GM11168 (cell line): ENCODE measurements around the gene APBB3.
"Not testable (repeated sequence)": the region's sequence is repeated elsewhere in the genome, so short reads cannot be mapped to it uniquely, and the experiment has no call there.

Source experiments
- in situ Hi-C: fragments of 300-500 bp; cut with MboI; formaldehyde crosslinking; loops from one replicate; pipeline ENCODE4 v1.12.0; 2022; ENCODE audit warnings: low sequenced_read_pairs; ENCODE audit not compliant: unreplicated experiment

The APBB3 gene

GRCh38 chr5:140579188-140579747 is 14.9 kb upstream of the APBB3 start:
- in situ Hi-C loops = not testable (repeated sequence)

- in situ Hi-C loops = no loop called here
These were observed 12.4 kb upstream of the APBB3 start for GRCh38 chr5:140576776-140577201.

- in situ Hi-C loops = no loop called here
These were observed 10.9 kb upstream of the APBB3 start for GRCh38 chr5:140575309-140575708.

GRCh38 chr5:140574165-140574564 is 9.8 kb upstream of the APBB3 start:
- in situ Hi-C loops = no loop called here

GRCh38 chr5:140573683-140574082 is 9.3 kb upstream of the APBB3 start:
- in situ Hi-C loops = no loop called here

GRCh38 chr5:140571105-140571504 is 6.7 kb upstream of the APBB3 start:
- in situ Hi-C loops = no loop called here

- in situ Hi-C loops = no loop called here
These were observed 6.1 kb upstream of the APBB3 start for GRCh38 chr5:140570488-140570887.

- in situ Hi-C loops = no loop called here
These were observed 5.7 kb upstream of the APBB3 start for GRCh38 chr5:140570058-140570457.

- in situ Hi-C loops = loop anchor here (5.0 kb wide), 1 partner anchor 63 kb away; the partner anchor contains the start of gene CD14
These were observed 4.8 kb upstream of the APBB3 start for GRCh38 chr5:140569197-140569596.

GRCh38 chr5:140568443-140569063 is 4.2 kb upstream of the APBB3 start:
- in situ Hi-C loops = loop anchor here (5.0 kb wide), 1 partner anchor 64 kb away; the partner anchor contains the start of gene CD14

- in situ Hi-C loops = loop anchor here (5.0 kb wide), 1 partner anchor 64 kb away; the partner anchor contains the start of gene CD14
These were observed 3.5 kb upstream of the APBB3 start for GRCh38 chr5:140567871-140568270.

- in situ Hi-C loops = loop anchor here (5.0 kb wide), 1 partner anchor 65 kb away; the partner anchor contains the start of gene CD14
These were observed 2.9 kb upstream of the APBB3 start for GRCh38 chr5:140567136-140567818.

- in situ Hi-C loops = loop anchor here (5.0 kb wide), 1 partner anchor 66 kb away; the partner anchor contains the start of gene CD14
These were observed 2.3 kb upstream of the APBB3 start for GRCh38 chr5:140566665-140567064.

- in situ Hi-C loops = loop anchor here (5.0 kb wide), 1 partner anchor 67 kb away; the partner anchor contains the start of gene CD14
These were observed 1.3 kb upstream of the APBB3 start for GRCh38 chr5:140565780-140566095.

- in situ Hi-C loops = loop anchor here (5.0 kb wide), 1 partner anchor 67 kb away; the partner anchor contains the start of gene CD14
These were observed 804 bp upstream of the APBB3 start for GRCh38 chr5:140565024-140565779.

- in situ Hi-C loops = no loop called here
These were observed 802 bp downstream of the APBB3 start for GRCh38 chr5:140563596-140563995.

- in situ Hi-C loops = no loop called here
These were observed 2.5 kb downstream of the APBB3 start for GRCh38 chr5:140561753-140562523.

GRCh38 chr5:140560227-140560626 is 4.2 kb downstream of the APBB3 start:
- in situ Hi-C loops = no loop called here

GRCh38 chr5:140558542-140558941 is 5.9 kb downstream of the APBB3 start:
- in situ Hi-C loops = no loop called here

- in situ Hi-C loops = no loop called here
These were observed 6.4 kb downstream of the APBB3 start for GRCh38 chr5:140557965-140558364.
